ENCODE data around the gene HK1. TPM values are rescaled to one million over a fixed set of nuclear protein-coding genes. Genes with fewer than 3 reads are reported as not detected.

HK1 gene
- polyA plus RNA-seq, 1 donor = 28.6 TPM

- DNase-seq (ENCODE audit: low read depth) = no peak
Measured at GRCh38 chr10:69419096-69419743, 140.9 kb downstream of the HK1 start.

GRCh38 chr10:69419744-69420126 lies 141.4 kb downstream of the HK1 start:
- no peak for DNase-seq (ENCODE audit: low read depth)

DNA sequence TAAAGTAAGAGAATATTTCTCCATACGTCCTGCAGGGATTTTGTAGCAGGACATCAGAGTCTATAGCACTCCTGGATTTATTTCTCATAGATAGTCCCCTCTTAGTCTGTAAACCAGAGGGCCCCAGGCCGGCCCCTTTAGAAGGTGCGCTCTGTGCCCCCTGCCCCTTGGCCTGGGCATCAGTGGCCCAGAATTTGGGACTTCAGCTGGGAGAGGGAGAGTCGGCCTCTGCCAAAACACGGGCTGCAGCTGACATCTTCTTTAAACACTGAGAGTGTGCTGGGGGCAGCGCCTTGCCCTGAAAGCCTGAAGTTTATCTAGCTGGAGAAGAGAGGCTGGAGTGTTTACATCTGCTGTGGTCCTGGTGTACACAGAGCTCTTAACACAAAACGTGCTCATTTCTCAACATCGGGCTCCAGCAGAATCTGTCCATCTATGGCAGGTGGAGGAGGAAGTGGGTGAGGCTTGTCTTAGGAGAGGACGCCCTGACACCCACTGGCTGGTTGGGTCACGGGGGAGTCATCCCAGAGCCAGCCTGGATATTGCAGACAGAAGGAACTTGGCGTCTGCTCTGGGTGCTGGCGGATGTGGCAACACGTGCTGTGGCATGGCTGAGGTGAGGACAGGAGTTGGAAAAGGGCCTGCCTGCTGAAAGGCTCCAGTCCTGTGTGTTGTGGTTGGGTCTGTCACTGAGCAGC lies 143.5 kb downstream of the HK1 start:
- DNase-seq (ENCODE audit: low read depth) = no peak

DNA sequence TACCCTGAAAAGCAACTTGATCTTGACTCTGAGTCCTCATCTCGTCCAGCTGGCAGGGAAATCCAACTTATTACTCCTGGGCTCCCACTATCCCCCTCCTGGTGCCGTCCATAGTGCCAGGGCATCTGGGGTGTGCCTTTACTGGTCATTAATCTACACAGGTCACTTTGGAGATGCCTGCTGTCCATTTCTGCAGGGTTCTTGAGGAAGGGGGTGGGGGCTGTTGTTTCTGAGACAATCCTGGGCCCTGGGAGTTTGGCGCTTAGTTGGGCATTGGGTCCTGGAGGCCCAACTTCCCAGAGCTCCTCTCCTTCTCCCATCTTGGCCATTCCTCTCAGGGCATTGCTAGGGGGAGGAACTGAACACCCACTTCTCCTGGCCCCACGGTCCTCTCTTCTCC lies 144.4 kb downstream of the HK1 start:
- DNase-seq (ENCODE audit: low read depth) = no peak

DNA sequence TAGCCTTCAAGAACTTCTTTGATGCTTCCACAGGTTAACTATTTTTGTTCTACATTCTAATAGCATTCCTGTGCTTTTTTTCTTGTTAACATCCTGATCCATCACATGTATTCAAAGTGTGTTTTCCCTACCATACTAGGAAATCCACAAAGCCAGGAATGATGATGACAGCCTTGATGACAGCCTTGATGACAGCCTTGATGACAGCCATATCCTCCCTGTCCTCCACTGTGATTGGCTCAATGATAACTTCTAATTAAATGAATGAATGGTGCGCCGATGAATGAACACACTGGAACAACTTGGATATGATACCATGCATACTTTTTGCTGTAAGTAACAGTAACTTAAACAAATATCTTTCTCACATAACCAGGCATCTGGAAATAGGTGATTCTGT lies 146.7 kb downstream of the HK1 start:
- DNase-seq (ENCODE audit: low read depth) = no peak

- DNase-seq (ENCODE audit: low read depth) = no peak
Measured at GRCh38 chr10:69425511-69426298, 147.4 kb downstream of the HK1 start.

DNA sequence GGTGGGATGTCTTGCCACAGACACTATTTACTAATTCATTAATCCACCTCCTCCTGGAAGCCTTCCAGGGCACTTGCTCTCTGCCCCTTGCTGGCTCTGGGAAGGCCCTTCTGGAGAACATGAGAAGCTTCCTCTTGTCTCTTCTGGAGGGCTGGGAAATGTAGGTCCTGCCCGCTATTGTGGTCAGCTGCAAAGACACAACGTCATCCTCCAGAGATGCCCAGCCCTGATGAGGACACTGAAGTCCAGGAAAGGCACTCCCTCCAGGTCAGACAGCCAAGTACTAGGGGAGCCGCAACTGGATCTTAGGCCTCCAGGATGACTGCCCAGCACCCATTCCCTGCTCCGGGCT lies 148.1 kb downstream of the HK1 start:
- DNase-seq (ENCODE audit: low read depth) = no peak

DNA sequence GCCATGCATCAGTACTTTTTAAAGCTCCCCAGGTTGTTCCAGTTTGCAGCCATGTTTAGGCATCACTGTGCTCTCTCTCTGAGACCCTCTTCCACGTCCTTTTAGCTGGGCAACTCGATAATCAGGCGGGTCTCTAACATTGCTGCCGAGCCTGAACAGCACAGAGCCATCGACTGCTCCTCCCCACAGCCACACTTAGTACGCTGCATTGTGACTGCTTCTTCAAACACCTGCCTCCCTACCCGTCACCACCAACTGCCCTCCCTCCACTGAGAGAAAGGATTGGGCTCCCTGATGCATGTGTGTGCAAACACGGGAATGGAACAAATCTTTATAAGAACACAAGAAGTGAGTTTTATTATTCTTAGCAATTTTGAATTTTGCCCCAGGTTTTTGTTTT lies 149.9 kb downstream of the HK1 start:
- no peak for DNase-seq (ENCODE audit: low read depth)

DNA sequence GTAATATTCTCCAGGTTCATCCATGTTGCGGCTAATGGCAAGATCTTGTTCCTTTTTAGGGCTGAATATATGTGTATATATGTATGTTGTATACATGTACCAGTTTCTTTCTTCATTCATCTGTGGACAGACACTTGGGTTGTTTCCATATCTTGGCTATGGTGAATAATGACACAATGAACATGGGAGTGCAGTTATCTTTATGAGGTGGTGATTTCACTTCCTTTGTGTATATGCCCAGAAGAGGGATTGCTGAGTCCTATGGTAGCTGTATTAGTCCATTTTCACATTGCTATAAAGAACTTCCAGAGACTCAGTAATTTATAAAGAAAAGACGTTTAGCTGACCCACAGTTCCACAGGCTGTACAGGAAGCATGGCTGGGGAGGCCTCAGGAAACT lies 155.9 kb downstream of the HK1 start:
- DNase-seq (ENCODE audit: low read depth) = no peak

- DNase-seq (ENCODE audit: low read depth) = no peak
Measured at GRCh38 chr10:69434926-69435325, 156.6 kb downstream of the HK1 start.

- no peak for DNase-seq (ENCODE audit: low read depth)
Measured at GRCh38 chr10:69435966-69436520, 157.7 kb downstream of the HK1 start.

- no peak for DNase-seq (ENCODE audit: low read depth)
Measured at GRCh38 chr10:69437321-69438259, 159.3 kb downstream of the HK1 start.

GRCh38 chr10:69438536-69439349 lies 160.4 kb downstream of the HK1 start:
- DNase-seq (ENCODE audit: low read depth) = no peak

GRCh38 chr10:69439350-69439739 lies 161.0 kb downstream of the HK1 start:
- DNase-seq (ENCODE audit: low read depth) = no peak

DNA sequence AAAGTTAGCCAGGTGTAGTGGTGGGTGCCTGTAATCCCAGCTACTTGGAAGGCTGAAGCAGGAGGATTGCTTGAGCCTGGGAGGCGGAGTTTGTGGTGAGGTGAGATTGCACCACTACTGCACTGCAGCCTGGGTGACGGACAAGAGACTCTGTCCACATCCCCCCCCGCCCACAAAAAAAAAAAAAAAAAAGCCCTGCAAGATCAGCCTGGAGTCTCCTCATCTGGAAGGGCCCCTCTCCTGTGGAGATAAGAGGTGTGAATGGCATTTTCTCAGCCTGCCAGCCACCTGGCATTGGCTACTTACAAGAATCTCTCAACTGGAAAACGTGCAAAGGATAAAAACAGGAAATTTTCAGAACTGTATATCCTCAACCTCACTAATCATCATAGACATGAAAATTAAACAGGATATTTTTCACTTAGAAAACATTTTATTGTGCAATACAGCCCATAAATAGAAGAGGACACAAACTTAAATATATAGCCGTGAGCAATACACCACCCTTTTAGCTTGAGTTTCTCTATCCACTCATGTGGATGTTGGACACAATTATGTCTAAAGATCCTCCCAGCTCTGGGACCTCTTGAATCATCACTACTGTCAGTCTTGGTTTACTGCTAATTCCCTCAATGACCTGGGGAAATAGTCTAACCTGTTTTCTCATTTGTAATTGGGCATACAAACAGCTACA lies 161.7 kb downstream of the HK1 start:
- DNase-seq (ENCODE audit: low read depth) = no peak

DNA sequence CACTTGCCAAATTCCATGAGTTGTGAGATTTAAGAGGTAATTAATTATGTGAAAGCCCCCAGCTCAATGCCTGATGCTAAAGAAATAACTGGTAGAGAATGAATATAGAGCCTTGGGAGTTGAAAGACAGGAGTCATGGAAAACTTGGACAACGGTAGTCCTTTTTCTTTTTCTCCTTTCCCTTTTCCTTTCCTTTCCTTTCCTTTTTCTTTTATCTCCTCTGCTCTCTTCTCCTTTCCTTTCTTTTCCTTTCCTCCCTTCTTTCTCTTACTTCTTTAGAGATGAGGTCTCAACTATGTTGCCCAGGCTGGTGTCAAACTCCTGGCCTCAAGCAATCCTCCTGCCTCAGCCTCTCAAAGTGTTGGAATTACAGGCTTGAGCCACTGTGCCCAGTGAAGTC lies 165.1 kb downstream of the HK1 start:
- no peak for DNase-seq (ENCODE audit: low read depth)

- DNase-seq (ENCODE audit: low read depth) = no peak
Measured at GRCh38 chr10:69445041-69445440, 166.7 kb downstream of the HK1 start.

DNA sequence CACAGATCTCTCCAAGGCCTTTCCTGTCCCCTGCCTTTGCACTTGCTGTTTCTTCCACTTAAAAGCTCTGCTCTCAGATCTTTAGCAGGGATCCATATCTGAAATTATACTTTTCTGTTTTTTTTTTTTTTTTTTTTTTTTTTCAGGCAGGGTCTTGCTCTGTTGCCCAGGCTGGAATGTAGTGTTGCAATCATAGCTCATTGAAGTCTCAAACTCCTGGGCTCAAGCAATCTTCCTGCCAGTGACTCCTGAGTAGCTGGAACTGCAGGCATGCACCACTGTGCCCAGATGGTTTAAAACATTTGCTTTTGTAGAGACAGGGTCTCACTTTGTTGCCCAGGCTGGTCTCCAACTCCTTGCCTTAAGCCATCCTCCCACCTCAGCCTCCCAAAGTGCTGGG lies 167.9 kb downstream of the HK1 start:
- no peak for DNase-seq (ENCODE audit: low read depth)

DNA sequence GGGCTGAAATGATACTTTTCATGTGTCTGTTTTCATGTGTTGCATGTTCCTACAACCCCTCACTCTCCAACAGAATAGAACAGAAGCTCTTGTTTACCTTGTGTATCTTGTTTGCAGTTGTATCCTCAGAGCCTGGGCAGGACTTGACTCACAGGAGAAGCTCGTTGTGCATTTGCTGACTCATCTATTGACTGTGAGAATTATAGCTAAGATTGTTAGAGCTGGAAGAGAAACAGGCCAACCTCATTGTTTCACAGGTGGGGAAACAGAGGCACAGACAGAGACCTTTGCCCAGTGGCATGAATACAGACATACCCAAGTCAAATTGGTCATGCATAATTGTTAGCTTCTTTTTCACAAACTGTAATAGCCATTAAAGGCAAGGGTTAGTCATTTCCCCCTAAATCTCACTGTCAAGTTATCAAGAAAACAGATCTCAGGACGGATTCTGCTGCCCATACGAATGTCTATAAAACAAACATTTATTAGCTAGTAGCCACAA lies 168.4 kb downstream of the HK1 start:
- no peak for DNase-seq (ENCODE audit: low read depth)

GRCh38 chr10:69449841-69450240 lies 171.5 kb downstream of the HK1 start:
- DNase-seq (ENCODE audit: low read depth) = no peak
